Endothelial cell of umbilical vein (primary cell): Measurements from ENCODE around the gene NES. TPM values are rescaled to one million over a fixed set of nuclear protein-coding genes. Genes with fewer than 3 reads are reported as not detected.

Experiments
- BruUV-seq: library from RNA; stranded (reverse); fragments of 400-500 nt; replicated peaks from 2 replicates; lab custom pipeline; 2021; lab: Mats Ljungman, UMichigan
- CTCF ChIA-PET: fragments of 300-600, 350-600 bp; sonication (Branson Sonifier 250); formaldehyde crosslinking; loops from one replicate; lab custom pipeline; 2021; ENCODE audit warnings: antibody characterized with exemption, inconsistent platforms; lab: Charles Lee
- POLR2A ChIA-PET: fragments of 300-600, 350-600 bp; sonication (Branson Sonifier 250); formaldehyde crosslinking; loops from one replicate; lab custom pipeline; 2021; ENCODE audit warnings: antibody characterized with exemption, inconsistent platforms; lab: Charles Lee
- DNase-seq: peaks from one replicate; pipeline ENCODE4 v3.0.0-alpha.2; 2011; ENCODE audit warnings: low read depth, low spot score
- FAIRE-seq: peaks from 2 replicates; lab custom pipeline; 2011; peaks lifted over from hg19 to GRCh38; lab: Jason Lieb, UNC
- H2AFZ ChIP-seq: 2 replicates; pipeline ENCODE4 v1.6.0; 2012; ENCODE audit warnings: low read depth, low read length, control low read depth, inconsistent platforms
- H3K27ac ChIP-seq: 2 replicates; pipeline ENCODE4 v1.5.1; 2011; ENCODE audit warnings: low read depth, mild to moderate bottlenecking, control low read depth, low read length, moderate library complexity; ENCODE audit not compliant: insufficient read depth
- H3K27me3 ChIP-seq, 2 experiments: 2 replicates each; pipeline versions ENCODE4 v1.6.0 to v1.6.1; 2011; ENCODE audit warnings: low read length in 2 of 2, mixed read lengths in 1 of 2; ENCODE audit not compliant: control insufficient read depth in 2 of 2, insufficient read depth in 2 of 2
- H3K36me3 ChIP-seq, 2 experiments: 2 replicates in 1 of 2; 3 replicates in 1 of 2; pipeline ENCODE4 v1.5.1; 2011; ENCODE audit warnings: low read length in 2 of 2, mild to moderate bottlenecking in 1 of 2, moderate library complexity in 1 of 2; ENCODE audit not compliant: control insufficient read depth in 2 of 2, insufficient read depth in 2 of 2; ENCODE audit errors: extremely low read depth in 1 of 2
- H3K4me1 ChIP-seq: 3 replicates; pipeline ENCODE4 v1.5.1; 2011; ENCODE audit warnings: mild to moderate bottlenecking, low read length; ENCODE audit not compliant: control insufficient read depth, insufficient read depth; ENCODE audit errors: extremely low read depth
- H3K4me2 ChIP-seq: 2 replicates; pipeline ENCODE4 v1.6.1; 2011; ENCODE audit warnings: low read length, control low read depth, mixed read lengths; ENCODE audit not compliant: insufficient read depth
- H3K4me3 ChIP-seq, 3 experiments: fragments of 200-600 bp in 1 of 3; sonication (generic), shearing (Covaris generic) in 1 of 3; replicated peaks in 1 of 3; 2 replicates each; pipeline ENCODE4 v1.5.1; 2011 to 2016; ENCODE audit warnings: control low read depth in 3 of 3, low read length in 3 of 3, mild to moderate bottlenecking in 2 of 3, inconsistent platforms in 1 of 3, low read depth in 1 of 3, moderate library complexity in 1 of 3; ENCODE audit not compliant: insufficient read depth in 1 of 3
- H3K79me2 ChIP-seq: 2 replicates; pipeline ENCODE4 v1.6.0; 2012; ENCODE audit warnings: low read length, inconsistent platforms; ENCODE audit not compliant: control insufficient read depth, insufficient read depth
- H3K9ac ChIP-seq: replicated peaks from 2 replicates; pipeline ENCODE3; 2011; ENCODE audit warnings: low read length, control low read depth; ENCODE audit not compliant: insufficient read depth; ENCODE audit errors: extremely low read depth
- H3K9me1 ChIP-seq: replicated peaks from 3 replicates; pipeline ENCODE4 v1.6.0; 2011; ENCODE audit warnings: mild to moderate bottlenecking, low read length; ENCODE audit not compliant: control insufficient read depth, insufficient read depth; ENCODE audit errors: extremely low read depth
- H3K9me3 ChIP-seq: replicated peaks from 2 replicates; pipeline ENCODE4 v1.5.1; 2012; ENCODE audit warnings: low read length, inconsistent platforms; ENCODE audit not compliant: control insufficient read depth, insufficient read depth
- H4K20me1 ChIP-seq: replicated peaks from 2 replicates; pipeline ENCODE3; 2011; ENCODE audit warnings: mild to moderate bottlenecking, low read length; ENCODE audit not compliant: control insufficient read depth, insufficient read depth; ENCODE audit errors: extremely low read depth
- EZH2 ChIP-seq: IDR thresholded peaks from 2 replicates; pipeline ENCODE4 v1.6.1; 2012; ENCODE audit warnings: borderline replicate concordance, low read depth, mild to moderate bottlenecking, moderate library complexity, low read length, inconsistent platforms; ENCODE audit not compliant: severe bottlenecking
- FOS ChIP-seq: IDR thresholded peaks from 2 replicates; pipeline ENCODE4 v1.6.1; 2011; ENCODE audit warnings: mild to moderate bottlenecking, low read length, moderate library complexity, borderline replicate concordance; ENCODE audit not compliant: insufficient read depth
- GATA2 ChIP-seq: IDR thresholded peaks from 2 replicates; pipeline ENCODE4 v1.7.0; 2011; ENCODE audit warnings: low read depth, mild to moderate bottlenecking, moderate library complexity, mixed read lengths, low read length; ENCODE audit not compliant: insufficient read length, insufficient read depth
- JUN ChIP-seq: IDR thresholded peaks from 2 replicates; pipeline ENCODE4 v1.6.1; 2011; ENCODE audit warnings: borderline replicate concordance, low read depth; ENCODE audit not compliant: insufficient read length, insufficient read depth
- MYC ChIP-seq: IDR thresholded peaks from one replicate; pipeline ENCODE4 v1.6.1; 2011; ENCODE audit warnings: mild to moderate bottlenecking, low read depth, low read length
- POLR2A ChIP-seq: IDR thresholded peaks from 2 replicates; pipeline ENCODE4 v1.6.1; 2012; ENCODE audit warnings: low read depth, mild to moderate bottlenecking, control low read depth, low read length
- POLR2AphosphoS5 ChIP-seq: IDR thresholded peaks from 2 replicates; pipeline ENCODE4 v1.6.1; 2012; ENCODE audit warnings: low read depth, mild to moderate bottlenecking, control low read depth, low read length, moderate library complexity; ENCODE audit not compliant: insufficient read depth
- dilution Hi-C: fragments of 300-500 bp; cut with MboI; formaldehyde crosslinking; loops from one replicate; pipeline ENCODE4 v1.15.0; 2019; ENCODE audit warnings: low sequenced_read_pairs; ENCODE audit not compliant: extremely low pct_ligation_motif_present
- intact Hi-C: fragments of 100-400 bp; cut with micrococcal nuclease; formaldehyde crosslinking; loops from one replicate; pipeline ENCODE4 v1.10.0; 2022
- polyA plus RNA-seq, 4 experiments: library from polyadenylated mRNA; depleted of rRNA in 3 of 4; stranded (reverse) in 3 of 4; unstranded in 1 of 4; fragments of >200 nt; gene quantifications; 2 replicates each; pipeline versions ENCODE4 v1.2.1 to v1.2.3, GENCODE V29; 2011 to 2012; ENCODE audit warnings: missing spikeins in 1 of 4
- total RNA-seq: library from RNA; stranded (reverse); gene quantifications from 2 replicates; pipeline ENCODE4 v1.2.3, GENCODE V29; 2021
- TF ChIP-seq, protein P1 (sequence below), 2 donors: IDR thresholded peaks; 1 replicate in 1 of 2; 2 replicates in 1 of 2; pipeline ENCODE4 v1.5.1; 2011; ENCODE audit warnings: low read length in 2 of 2, mild to moderate bottlenecking in 2 of 2, moderate library complexity in 2 of 2, control low read depth in 1 of 2, inconsistent platforms in 1 of 2, low read depth in 1 of 2; ENCODE audit not compliant: insufficient read depth in 1 of 2; ENCODE audit errors: extremely low read depth in 1 of 2
- TF ChIP-seq, protein P2 (sequence below): IDR thresholded peaks from 2 replicates; pipeline ENCODE4 v1.6.1; 2011; ENCODE audit not compliant: insufficient read depth, insufficient read length

Gene NES
- total and polyA plus RNA-seq, 2 donors (not counting 3 experiments of a cell fraction or from before 2014, with no cell fraction given) = 19.4 to 274 TPM

DNA sequence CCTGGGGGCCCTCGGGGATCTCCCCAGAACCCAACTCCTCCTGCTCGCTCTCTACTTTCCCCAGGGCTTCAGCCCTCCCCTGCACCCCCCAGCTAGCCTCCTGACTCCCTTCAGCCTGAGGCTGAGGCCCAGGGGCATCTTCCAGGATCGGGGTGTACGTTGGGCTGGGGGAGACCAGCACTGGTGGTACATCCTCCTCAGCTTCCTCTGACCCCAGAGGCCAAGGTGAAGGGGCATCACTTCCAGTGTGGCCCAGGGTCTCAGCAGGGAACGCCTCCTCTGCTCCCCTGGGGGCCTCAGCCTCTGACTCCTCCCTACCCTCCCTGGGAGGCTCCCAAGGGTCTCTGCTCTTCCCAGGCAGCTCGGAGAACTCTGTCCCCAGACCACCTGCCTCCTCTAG, 6.8 kb downstream of the NES start:
- Histone ChIP-seq H3K27me3 (no peaks in the 10 kb centered on the region), H2AFZ (no peak overlapping the region)
- BruUV-seq = no TSS peak

DNA sequence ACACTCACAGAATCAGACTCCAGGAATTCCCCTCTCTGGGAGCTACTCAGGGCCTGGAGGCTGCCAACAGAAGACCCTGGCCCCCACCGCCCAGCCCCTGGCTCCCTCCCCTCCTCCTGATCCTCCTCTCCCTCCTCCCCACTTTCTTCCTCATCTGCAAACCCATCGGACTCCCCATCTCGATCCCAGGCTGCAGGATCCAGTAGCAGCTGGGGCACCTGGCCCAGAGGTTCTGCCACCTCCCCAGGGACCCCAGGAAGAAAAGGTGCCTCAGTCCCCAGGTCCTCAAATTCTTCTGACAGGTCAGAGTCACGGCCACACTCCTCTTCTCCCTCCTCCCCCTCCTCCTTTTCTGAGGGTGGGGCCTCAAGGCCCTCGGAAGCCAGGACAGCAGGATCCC, 7.4 kb downstream of the NES start:
- POLR2A ChIA-PET = no interaction called here
- peaks cover 0 to 6% of the 10 kb centered on the region in 2 experiments for H3K36me3 ChIP-seq
- no peak overlapping the region for H3K4me3 ChIP-seq
- no peak overlapping the region for H3K9ac ChIP-seq
- no peaks in the 10 kb centered on the region for H4K20me1 ChIP-seq
- H3K4me2 ChIP-seq = no peak overlapping the region
- no peak overlapping the region for H2AFZ ChIP-seq
- H3K9me1 ChIP-seq = no peaks in the 10 kb centered on the region
- no peak for DNase-seq
- TF ChIP-seq POLR2A (no peak), EZH2 (no peak), GATA2 (no peak), JUN (no peak), FOS (no peak), MYC (no peak), POLR2AphosphoS5 (no peak)
- TF ChIP-seq, protein P1, sequence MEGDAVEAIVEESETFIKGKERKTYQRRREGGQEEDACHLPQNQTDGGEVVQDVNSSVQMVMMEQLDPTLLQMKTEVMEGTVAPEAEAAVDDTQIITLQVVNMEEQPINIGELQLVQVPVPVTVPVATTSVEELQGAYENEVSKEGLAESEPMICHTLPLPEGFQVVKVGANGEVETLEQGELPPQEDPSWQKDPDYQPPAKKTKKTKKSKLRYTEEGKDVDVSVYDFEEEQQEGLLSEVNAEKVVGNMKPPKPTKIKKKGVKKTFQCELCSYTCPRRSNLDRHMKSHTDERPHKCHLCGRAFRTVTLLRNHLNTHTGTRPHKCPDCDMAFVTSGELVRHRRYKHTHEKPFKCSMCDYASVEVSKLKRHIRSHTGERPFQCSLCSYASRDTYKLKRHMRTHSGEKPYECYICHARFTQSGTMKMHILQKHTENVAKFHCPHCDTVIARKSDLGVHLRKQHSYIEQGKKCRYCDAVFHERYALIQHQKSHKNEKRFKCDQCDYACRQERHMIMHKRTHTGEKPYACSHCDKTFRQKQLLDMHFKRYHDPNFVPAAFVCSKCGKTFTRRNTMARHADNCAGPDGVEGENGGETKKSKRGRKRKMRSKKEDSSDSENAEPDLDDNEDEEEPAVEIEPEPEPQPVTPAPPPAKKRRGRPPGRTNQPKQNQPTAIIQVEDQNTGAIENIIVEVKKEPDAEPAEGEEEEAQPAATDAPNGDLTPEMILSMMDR (IDR thresholded peaks at IDR 0.05; ENCODE audit: extremely low read depth in 1 of 2, insufficient read depth in 1 of 2, low read depth in 1 of 2, low read length in 2 of 2) = no peak
- TF ChIP-seq, protein P2, sequence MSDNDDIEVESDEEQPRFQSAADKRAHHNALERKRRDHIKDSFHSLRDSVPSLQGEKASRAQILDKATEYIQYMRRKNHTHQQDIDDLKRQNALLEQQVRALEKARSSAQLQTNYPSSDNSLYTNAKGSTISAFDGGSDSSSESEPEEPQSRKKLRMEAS = no peak
- no peak overlapping the region for H3K27ac ChIP-seq
- FAIRE-seq = no peak
- CTCF ChIA-PET = interaction anchor here (1.4 kb wide), 1 partner anchor 56 kb away, joined by 5 read pairs; no protein-coding TSS in a partner anchor
- H3K27me3 ChIP-seq = no peaks in the 10 kb centered on the region
- no TSS peak for BruUV-seq
- peaks cover 11% of the 10 kb centered on the region for H3K79me2 ChIP-seq
- no peaks in the 10 kb centered on the region for H3K9me3 ChIP-seq
- intact Hi-C loops (no loop called here), dilution Hi-C loops (no loop called here)
- H3K4me1 ChIP-seq = peaks cover 18% of the 10 kb centered on the region

More for the DNA sequence above, 6.8 kb downstream of the NES start:
- peaks cover 0 to 6% of the 10 kb centered on the region in 2 experiments for H3K36me3 ChIP-seq
- dilution Hi-C loops (no loop called here), intact Hi-C loops (no loop called here)
- no peak for DNase-seq
- no peak overlapping the region for H3K4me3 ChIP-seq
- H3K79me2 ChIP-seq = peaks cover 17% of the 10 kb centered on the region
- H3K9ac ChIP-seq = no peak overlapping the region
- POLR2A ChIA-PET = no interaction called here
- no peaks in the 10 kb centered on the region for H4K20me1 ChIP-seq
- H3K4me1 ChIP-seq = peaks cover 19% of the 10 kb centered on the region
- H3K9me1 ChIP-seq = no peaks in the 10 kb centered on the region
- no peak overlapping the region for H3K27ac ChIP-seq
- FAIRE-seq = no peak
- H3K4me2 ChIP-seq = no peak overlapping the region
- TF ChIP-seq POLR2A (no peak), POLR2AphosphoS5 (no peak), MYC (no peak)
- TF ChIP-seq, protein P2 = no peak
- CTCF ChIA-PET = interaction anchor here (0.7 to 1.4 kb wide), 2 partner anchors 12 to 56 kb away, joined by 3 to 5 read pairs; no protein-coding TSS in a partner anchor
- no peaks in the 10 kb centered on the region for H3K9me3 ChIP-seq
